Measurements from ENCODE around the gene BUD23.

GRCh38 chr7:73669858-73670385, 13.5 kb upstream of the BUD23 start:
- TF ChIP-seq POLR2A (IDR thresholded peaks at IDR 0.05; ENCODE audit: borderline replicate concordance, extremely low read depth, insufficient read depth, insufficient read length) = no peak
- TF ChIP-seq CTCF (IDR thresholded peaks at IDR 0.05 in 2 of 3, conservative IDR thresholded peaks at IDR 0.05 in 1 of 3; ENCODE audit: borderline replicate concordance in 1 of 3, insufficient read depth in 1 of 3, low read depth in 2 of 3, low read length in 2 of 3) = no peak
- TF ChIP-seq ZFX (IDR thresholded peaks at IDR 0.05) = no peak
- TF ChIP-seq YY1 (IDR thresholded peaks at IDR 0.05; ENCODE audit: extremely low read depth, insufficient replicate concordance, low read depth, low read length) = no peak
